Activated T-helper 2 cell treated with anti-CD3 and anti-CD28 coated beads, Interferon-gamma antibody, Interleukin-2, Interleukin-4, amounts not matched to agents 10 μg/mL and 5 μg/mL and 100 μg/mL, durations not matched to agents 14 hours and 24 hours and 36 hours (primary cell): ENCODE measurements around the gene MOV10L1. TPM values are rescaled to one million over a fixed set of nuclear protein-coding genes. Genes with fewer than 3 reads are reported as not detected.

Source experiments
- DNase-seq: peaks from one replicate; pipeline ENCODE4 v3.0.0; 2021; ENCODE audit warnings: low spot score
- H3K27ac Mint-ChIP-seq: one replicate; pipeline ENCODE4 v1.8.0; 2021; ENCODE audit warnings: mixed read lengths
- H3K27me3 Mint-ChIP-seq: one replicate; pipeline ENCODE4 v1.8.0; 2021; ENCODE audit warnings: low read depth, mixed read lengths
- H3K36me3 Mint-ChIP-seq: one replicate; pipeline ENCODE4 v1.8.0; 2021; ENCODE audit warnings: low read depth, mixed read lengths
- H3K4me1 Mint-ChIP-seq: one replicate; pipeline ENCODE4 v1.8.0; 2021; ENCODE audit warnings: low read depth, mixed read lengths
- H3K4me3 Mint-ChIP-seq: one replicate; pipeline ENCODE4 v1.8.0; 2021; ENCODE audit warnings: low read depth, mild to moderate bottlenecking, moderate library complexity, mixed read lengths
- H3K9me3 Mint-ChIP-seq: one replicate; pipeline ENCODE4 v1.8.0; 2021; ENCODE audit warnings: mixed read lengths
- intact Hi-C: fragments of 100-400 bp; cut with micrococcal nuclease; formaldehyde crosslinking; loops from one replicate; pipeline ENCODE4 v1.15.1; 2023
- total RNA-seq: library from RNA; stranded (reverse); gene quantifications from 2 replicates; pipeline ENCODE4 v1.2.3, GENCODE V29; 2022

The MOV10L1 gene
- total RNA-seq, 1 donor from 2014 or later: 0.07 TPM

GRCh38 chr22:50171965-50172421, 82.2 kb downstream of the MOV10L1 start:
- Mint-ChIP-seq H3K27me3 (peaks cover 26% of the 10 kb centered on the region), H3K27ac (no peak overlapping the region), H3K4me3 (peak overlapping the region; percentile 55), H3K9me3 (no peaks in the 10 kb centered on the region), H3K4me1 (peaks cover 12% of the 10 kb centered on the region), H3K36me3 (no peaks in the 10 kb centered on the region)
- intact Hi-C loops: no loop called here
- no peak for DNase-seq

- Mint-ChIP-seq H3K27me3 (peaks cover 17% of the 10 kb centered on the region), H3K36me3 (no peaks in the 10 kb centered on the region), H3K9me3 (no peaks in the 10 kb centered on the region), H3K4me1 (peaks cover 9% of the 10 kb centered on the region), H3K27ac (no peak overlapping the region), H3K4me3 (no peak overlapping the region)
- intact Hi-C loops: no loop called here
- DNase-seq: no peak
These were observed 83.6 kb downstream of the MOV10L1 start for GRCh38 chr22:50173311-50173982.

- Mint-ChIP-seq H3K4me3 (no peak overlapping the region), H3K27me3 (peaks cover 11% of the 10 kb centered on the region), H3K9me3 (no peaks in the 10 kb centered on the region), H3K27ac (no peak overlapping the region), H3K36me3 (no peaks in the 10 kb centered on the region), H3K4me1 (peaks cover 4% of the 10 kb centered on the region)
- DNase-seq: no peak
- intact Hi-C loops: no loop called here
These were observed 84.2 kb downstream of the MOV10L1 start for GRCh38 chr22:50173983-50174355.

GRCh38 chr22:50174382-50175190, 84.8 kb downstream of the MOV10L1 start:
- no peak for DNase-seq
- Mint-ChIP-seq H3K9me3 (no peaks in the 10 kb centered on the region), H3K4me1 (no peaks in the 10 kb centered on the region), H3K27ac (no peak overlapping the region), H3K27me3 (peaks cover 8% of the 10 kb centered on the region), H3K36me3 (no peaks in the 10 kb centered on the region), H3K4me3 (no peak overlapping the region)
- intact Hi-C loops: no loop called here

GRCh38 chr22:50175191-50175461, 85.3 kb downstream of the MOV10L1 start:
- H3K4me1 Mint-ChIP-seq: no peaks in the 10 kb centered on the region
- H3K27ac Mint-ChIP-seq: no peak overlapping the region
- no peaks in the 10 kb centered on the region for H3K36me3 Mint-ChIP-seq
- no peak for DNase-seq
- H3K4me3 Mint-ChIP-seq: no peak overlapping the region
- peaks cover 8% of the 10 kb centered on the region for H3K27me3 Mint-ChIP-seq
- intact Hi-C loops: no loop called here
- no peaks in the 10 kb centered on the region for H3K9me3 Mint-ChIP-seq

- intact Hi-C loops: no loop called here
- no peak overlapping the region for H3K4me3 Mint-ChIP-seq
- H3K9me3 Mint-ChIP-seq: no peaks in the 10 kb centered on the region
- no peaks in the 10 kb centered on the region for H3K36me3 Mint-ChIP-seq
- peaks cover 5% of the 10 kb centered on the region for H3K27me3 Mint-ChIP-seq
- DNase-seq: no peak
- H3K4me1 Mint-ChIP-seq: no peaks in the 10 kb centered on the region
- no peak overlapping the region for H3K27ac Mint-ChIP-seq
These were observed 86.4 kb downstream of the MOV10L1 start for GRCh38 chr22:50175921-50176849.

- H3K4me1 Mint-ChIP-seq: no peaks in the 10 kb centered on the region
- no peaks in the 10 kb centered on the region for H3K36me3 Mint-ChIP-seq
- no peak overlapping the region for H3K4me3 Mint-ChIP-seq
- no peak for DNase-seq
- H3K27me3 Mint-ChIP-seq: peaks cover 5% of the 10 kb centered on the region
- intact Hi-C loops: no loop called here
- H3K27ac Mint-ChIP-seq: no peak overlapping the region
- no peaks in the 10 kb centered on the region for H3K9me3 Mint-ChIP-seq
These were observed 87.2 kb downstream of the MOV10L1 start for GRCh38 chr22:50176850-50177536.

- H3K36me3 Mint-ChIP-seq: no peaks in the 10 kb centered on the region
- H3K4me3 Mint-ChIP-seq: no peak overlapping the region
- no peak overlapping the region for H3K27ac Mint-ChIP-seq
- no peak for DNase-seq
- no peaks in the 10 kb centered on the region for H3K4me1 Mint-ChIP-seq
- intact Hi-C loops: no loop called here
- no peaks in the 10 kb centered on the region for H3K27me3 Mint-ChIP-seq
- H3K9me3 Mint-ChIP-seq: no peaks in the 10 kb centered on the region
These were observed 88.0 kb downstream of the MOV10L1 start for GRCh38 chr22:50177537-50178470.

GRCh38 chr22:50178471-50178864, 88.7 kb downstream of the MOV10L1 start:
- no peak overlapping the region for H3K27ac Mint-ChIP-seq
- H3K9me3 Mint-ChIP-seq: no peaks in the 10 kb centered on the region
- no peak for DNase-seq
- H3K36me3 Mint-ChIP-seq: no peaks in the 10 kb centered on the region
- no peak overlapping the region for H3K4me3 Mint-ChIP-seq
- no peaks in the 10 kb centered on the region for H3K27me3 Mint-ChIP-seq
- intact Hi-C loops: no loop called here
- no peaks in the 10 kb centered on the region for H3K4me1 Mint-ChIP-seq

GRCh38 chr22:50178871-50179869, 89.4 kb downstream of the MOV10L1 start:
- no peak for DNase-seq
- no peak overlapping the region for H3K4me3 Mint-ChIP-seq
- no peaks in the 10 kb centered on the region for H3K4me1 Mint-ChIP-seq
- no peak overlapping the region for H3K27ac Mint-ChIP-seq
- intact Hi-C loops: no loop called here
- peaks cover 2% of the 10 kb centered on the region for H3K27me3 Mint-ChIP-seq
- no peaks in the 10 kb centered on the region for H3K36me3 Mint-ChIP-seq
- H3K9me3 Mint-ChIP-seq: no peaks in the 10 kb centered on the region
